Muscle of leg (tissue), 11 donors: Measurements from ENCODE around the gene CCNJL. TPM values are rescaled to one million over a fixed set of nuclear protein-coding genes. Genes with fewer than 3 reads are reported as not detected.

Experiments
- DNase-seq: peaks from one replicate; pipeline ENCODE4 v3.0.0; 2013
- H3K27ac ChIP-seq: one replicate; pipeline ENCODE4 v1.5.1; 2013; ENCODE audit warnings: mild to moderate bottlenecking, low read length, control low read depth
- H3K27me3 ChIP-seq: one replicate; pipeline ENCODE4 v1.6.1; 2013; ENCODE audit warnings: low read length; ENCODE audit not compliant: control insufficient read depth, insufficient read depth
- H3K36me3 ChIP-seq: one replicate; pipeline ENCODE4 v1.6.1; 2013; ENCODE audit warnings: low read length; ENCODE audit not compliant: control insufficient read depth, insufficient read depth
- H3K4me1 ChIP-seq: one replicate; pipeline ENCODE4 v1.6.1; 2013; ENCODE audit warnings: low read length; ENCODE audit not compliant: control insufficient read depth, insufficient read depth
- H3K4me3 ChIP-seq: one replicate; pipeline ENCODE4 v1.5.1; 2013; ENCODE audit warnings: low read length, control low read depth
- H3K9me3 ChIP-seq: replicated peaks from 2 replicates; pipeline ENCODE4 v1.6.1; 2013; ENCODE audit warnings: low read depth, low read length; ENCODE audit not compliant: control insufficient read depth
- WGBS: methylation state at CpG from one replicate; pipeline ENCODE4 v1.1.5; 2013; ENCODE audit warnings: missing lambda C conversion rate; ENCODE audit not compliant: insufficient coverage; 5-methylcytosine and 5-hydroxymethylcytosine counted together
- polyA plus RNA-seq, 8 donors: library from polyadenylated mRNA; unstranded; fragments of 120-200 nt; gene quantifications; one replicate each; pipeline versions ENCODE4 v1.2.1 to v1.2.3, GENCODE V29; 2013; ENCODE audit warnings: inconsistent platforms in 1 of 8, low replicate concordance in 1 of 8; ENCODE audit not compliant: insufficient read length in 8 of 8, insufficient read depth in 1 of 8
- total RNA-seq: library from RNA; stranded (reverse); fragments of 120-200 nt; gene quantifications from one replicate; pipeline ENCODE4 v1.2.4, GENCODE V29; 2013

The CCNJL gene
- total and polyA plus RNA-seq, 9 donors = 3.8 to 6.6 (median 5.9) TPM

DNA sequence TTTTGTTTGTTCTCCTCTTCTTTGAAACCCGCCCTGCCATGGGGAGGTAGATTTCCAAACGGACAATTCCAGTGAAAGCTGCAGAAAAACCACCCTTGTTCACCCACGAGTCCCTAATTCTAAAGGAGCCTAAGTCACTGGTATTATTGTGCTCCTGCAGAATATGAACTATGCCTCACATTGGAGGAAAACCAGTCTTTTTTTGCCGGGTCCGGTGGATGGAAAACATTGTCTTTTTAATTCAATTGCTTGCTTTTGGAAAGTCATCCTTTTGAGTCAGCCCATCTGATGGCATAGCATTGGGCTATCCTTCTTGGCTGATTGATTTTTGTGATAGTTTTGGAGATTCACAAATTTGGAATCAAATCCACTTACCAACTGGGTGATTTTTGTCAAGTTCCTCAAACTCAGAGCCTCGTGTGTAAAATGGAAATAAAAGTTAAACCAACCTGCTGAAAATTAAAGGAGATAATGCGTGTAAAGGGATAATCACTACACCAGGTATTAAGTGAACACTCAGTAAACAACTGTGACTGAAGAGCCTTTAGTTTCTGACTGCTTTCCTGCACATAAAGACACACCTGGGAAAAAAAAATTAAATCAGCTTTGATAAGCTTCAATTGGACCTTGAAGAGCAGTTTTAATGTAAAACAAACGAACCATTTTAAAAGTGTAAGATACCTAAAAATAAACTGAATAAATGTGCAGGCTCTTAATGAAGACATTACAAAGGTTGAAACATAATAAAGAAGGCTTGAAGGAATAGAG is 780 bp upstream of the CCNJL start:
- WGBS = no CpG with 5 or more reads among the region's 8 CpGs
- H3K9me3 ChIP-seq = no peaks in the 10 kb centered on the region
- H3K4me1 ChIP-seq = peaks cover 14% of the 10 kb centered on the region
- peaks cover 2% of the 10 kb centered on the region for H3K27me3 ChIP-seq
- no peak overlapping the region for H3K27ac ChIP-seq
- no peak for DNase-seq
- peaks cover 1% of the 10 kb centered on the region for H3K36me3 ChIP-seq
- peak overlapping the region; percentile 62 for H3K4me3 ChIP-seq

DNA sequence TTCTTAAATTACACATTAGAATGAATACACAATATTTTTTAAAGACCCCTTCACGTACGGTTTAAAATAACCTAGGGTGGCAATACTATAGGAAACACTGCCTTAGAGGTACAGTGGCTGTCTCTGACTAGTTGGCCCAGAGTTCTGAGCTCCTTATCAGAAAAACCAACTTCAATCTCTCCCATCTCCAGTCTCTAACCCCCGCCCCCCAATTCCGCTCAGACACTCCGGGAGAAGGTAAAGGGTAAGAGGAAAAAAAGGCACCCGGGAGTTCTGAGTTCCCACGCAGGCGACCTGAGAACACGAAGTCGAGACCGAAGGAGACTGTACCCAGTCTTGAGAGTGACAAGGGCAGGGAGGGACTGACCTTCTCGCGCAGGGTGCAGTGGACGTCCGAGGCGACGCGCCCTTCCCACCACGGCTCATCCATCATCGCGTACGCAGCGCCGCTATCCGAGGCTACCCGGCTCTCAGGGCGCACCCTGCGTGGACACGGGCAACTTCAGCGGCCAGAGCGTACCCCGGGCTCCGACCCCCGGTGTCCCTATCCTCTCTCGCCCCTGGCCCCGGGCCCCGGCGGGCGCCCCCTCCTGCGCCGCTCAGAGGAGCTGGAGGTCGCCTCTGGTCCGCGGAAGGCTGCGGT is 752 bp downstream of the CCNJL start:
- 3% methylated on average over 30 of the region's 45 CpGs for WGBS
- peaks cover 14% of the 10 kb centered on the region for H3K4me1 ChIP-seq
- no peak overlapping the region for H3K27ac ChIP-seq
- H3K27me3 ChIP-seq = peaks cover 2% of the 10 kb centered on the region
- DNase-seq = peak; percentile 19
- no peaks in the 10 kb centered on the region for H3K9me3 ChIP-seq
- H3K36me3 ChIP-seq = peaks cover 3% of the 10 kb centered on the region
- H3K4me3 ChIP-seq = peak overlapping the region; percentile 74

DNA sequence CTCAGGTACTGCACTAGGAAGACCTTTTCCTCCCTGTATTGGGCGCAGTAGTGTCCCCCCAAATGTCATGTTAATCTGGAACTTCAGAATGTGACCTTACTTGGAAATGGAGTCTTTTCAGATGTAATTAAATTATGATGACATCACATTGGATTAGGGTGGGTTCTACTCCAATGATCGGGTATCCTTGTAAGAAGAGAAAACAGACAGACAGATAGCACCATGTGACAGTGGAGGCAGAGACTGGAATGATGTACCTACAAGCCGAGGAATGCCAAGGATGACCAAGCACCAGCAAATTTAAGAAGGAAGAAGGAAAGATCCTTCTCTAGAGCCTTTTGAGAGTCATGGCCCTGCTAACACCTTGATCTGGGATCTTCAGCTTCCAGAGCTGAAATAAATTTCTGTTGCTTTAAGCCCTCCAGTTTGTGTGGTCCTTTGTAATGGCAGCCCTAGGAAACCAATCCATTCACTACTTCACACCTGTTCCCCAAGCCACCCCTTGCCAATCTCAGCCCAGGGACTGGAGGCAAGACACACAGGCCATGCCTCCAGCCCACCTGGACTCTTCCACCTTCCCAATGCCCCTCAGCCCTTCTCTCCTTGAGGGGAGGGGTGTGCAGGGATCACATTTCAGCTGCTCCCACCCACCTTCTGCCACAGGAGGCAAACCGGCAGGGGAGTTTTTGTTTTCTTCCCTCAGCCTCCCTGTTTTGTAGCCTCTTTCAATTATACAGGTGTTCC is 1.6 kb downstream of the CCNJL start:
- H3K27me3 ChIP-seq = peaks cover 2% of the 10 kb centered on the region
- peaks cover 14% of the 10 kb centered on the region for H3K4me1 ChIP-seq
- DNase-seq = no peak
- H3K4me3 ChIP-seq = no peak overlapping the region
- no peak overlapping the region for H3K27ac ChIP-seq
- 95% methylated on average over 2 of the region's 4 CpGs for WGBS
- no peaks in the 10 kb centered on the region for H3K9me3 ChIP-seq
- H3K36me3 ChIP-seq = peaks cover 3% of the 10 kb centered on the region

DNA sequence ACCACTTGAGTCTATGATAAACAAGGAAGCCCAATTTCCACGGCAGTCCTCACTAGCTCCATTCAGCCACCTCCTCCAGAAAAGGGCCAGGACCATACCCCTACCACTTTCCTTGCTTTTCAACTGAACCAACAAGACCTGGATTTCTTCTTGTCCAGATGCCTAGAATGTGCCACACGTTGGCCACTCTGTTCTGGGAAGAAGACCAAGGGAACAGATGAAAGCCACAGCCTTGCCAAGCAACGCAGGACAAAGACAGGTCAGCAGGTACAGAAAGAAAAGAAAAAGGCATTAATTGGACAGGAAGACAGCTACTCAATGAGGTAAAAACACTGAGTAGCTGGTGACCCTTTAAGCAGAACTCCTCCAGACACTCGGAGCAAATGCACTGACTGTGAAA is 2.2 kb downstream of the CCNJL start:
- 93% methylated on average over 3 of the region's 4 CpGs for WGBS
- peaks cover 2% of the 10 kb centered on the region for H3K27me3 ChIP-seq
- peaks cover 14% of the 10 kb centered on the region for H3K4me1 ChIP-seq
- no peak overlapping the region for H3K4me3 ChIP-seq
- H3K9me3 ChIP-seq = no peaks in the 10 kb centered on the region
- no peak for DNase-seq
- H3K27ac ChIP-seq = no peak overlapping the region
- peaks cover 6% of the 10 kb centered on the region for H3K36me3 ChIP-seq

DNA sequence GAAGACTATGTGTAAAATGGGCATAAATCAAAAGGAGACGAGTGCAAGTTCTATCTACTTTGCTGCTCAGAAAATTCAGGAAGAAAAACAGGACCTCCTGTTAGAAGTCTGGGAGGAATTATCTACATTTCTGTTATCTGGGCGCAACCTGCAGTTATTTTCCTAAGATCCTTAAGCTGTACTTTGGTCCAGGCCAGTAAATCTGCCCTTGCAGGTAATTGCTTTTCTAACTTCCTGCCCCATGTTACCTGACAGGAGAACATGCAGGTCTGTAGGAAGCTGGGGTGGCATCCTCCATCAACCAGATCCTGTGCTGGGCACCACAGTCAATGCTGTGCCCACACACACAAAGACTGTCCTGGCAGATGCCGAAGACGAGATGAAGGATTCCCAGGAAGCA is 5.7 kb downstream of the CCNJL start:
- Histone ChIP-seq H3K9me3 (no peaks in the 10 kb centered on the region), H3K36me3 (peaks cover 10% of the 10 kb centered on the region), H3K4me3 (no peak overlapping the region), H3K27me3 (peaks cover 2% of the 10 kb centered on the region), H3K27ac (no peak overlapping the region), H3K4me1 (peaks cover 6% of the 10 kb centered on the region)
- 100% methylated on average over 3 of the region's 4 CpGs for WGBS
- DNase-seq = no peak

DNA sequence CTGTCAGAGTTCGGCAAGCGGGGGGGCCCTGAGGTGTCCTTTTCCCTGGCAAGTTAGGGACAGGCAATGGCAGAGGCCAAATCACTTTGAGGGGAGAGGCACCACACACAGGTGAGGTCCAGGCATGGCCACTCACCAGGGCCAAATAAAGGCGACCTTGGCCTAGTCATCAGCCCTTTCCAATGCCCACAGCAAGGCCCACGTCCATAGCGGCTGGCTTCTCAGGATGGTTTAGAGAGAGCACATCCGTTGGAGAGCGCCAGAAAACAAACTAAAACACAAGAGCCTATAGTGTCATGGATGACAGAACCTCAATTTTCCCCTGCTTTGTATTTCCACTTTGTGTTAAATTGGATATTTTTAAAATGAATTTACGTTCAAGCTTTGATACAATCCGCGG is 7.0 kb downstream of the CCNJL start:
- H3K9me3 ChIP-seq = no peaks in the 10 kb centered on the region
- DNase-seq = no peak
- no peaks in the 10 kb centered on the region for H3K4me1 ChIP-seq
- WGBS = 90% methylated on average over 7 of the region's 10 CpGs
- no peak overlapping the region for H3K4me3 ChIP-seq
- no peaks in the 10 kb centered on the region for H3K27me3 ChIP-seq
- peaks cover 10% of the 10 kb centered on the region for H3K36me3 ChIP-seq
- no peak overlapping the region for H3K27ac ChIP-seq

DNA sequence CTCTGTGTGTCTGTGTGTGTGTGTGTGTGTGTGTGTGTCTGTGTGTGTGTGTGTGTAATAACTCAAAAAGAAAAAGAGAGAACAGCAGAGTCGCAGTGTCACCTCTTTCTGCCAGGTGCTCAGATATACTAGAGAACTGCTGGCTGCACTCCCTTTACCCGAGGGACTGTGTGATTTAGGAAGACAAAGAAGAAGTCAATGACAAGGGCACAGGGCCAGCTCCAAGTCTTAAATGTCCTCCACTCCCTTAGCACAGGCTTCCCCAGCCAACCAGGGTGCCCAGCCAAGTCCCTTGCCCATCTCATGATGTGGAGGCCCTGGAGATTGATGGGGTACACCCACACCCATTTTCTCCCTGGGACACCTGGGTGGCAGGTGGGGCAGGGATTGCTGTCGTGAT is 8.7 kb downstream of the CCNJL start:
- DNase-seq = no peak
- Histone ChIP-seq H3K36me3 (peaks cover 10% of the 10 kb centered on the region), H3K4me3 (no peak overlapping the region), H3K27me3 (no peaks in the 10 kb centered on the region), H3K27ac (no peak overlapping the region), H3K9me3 (no peaks in the 10 kb centered on the region), H3K4me1 (no peaks in the 10 kb centered on the region)
- 73% methylated on average over 3 of the region's 3 CpGs for WGBS

DNA sequence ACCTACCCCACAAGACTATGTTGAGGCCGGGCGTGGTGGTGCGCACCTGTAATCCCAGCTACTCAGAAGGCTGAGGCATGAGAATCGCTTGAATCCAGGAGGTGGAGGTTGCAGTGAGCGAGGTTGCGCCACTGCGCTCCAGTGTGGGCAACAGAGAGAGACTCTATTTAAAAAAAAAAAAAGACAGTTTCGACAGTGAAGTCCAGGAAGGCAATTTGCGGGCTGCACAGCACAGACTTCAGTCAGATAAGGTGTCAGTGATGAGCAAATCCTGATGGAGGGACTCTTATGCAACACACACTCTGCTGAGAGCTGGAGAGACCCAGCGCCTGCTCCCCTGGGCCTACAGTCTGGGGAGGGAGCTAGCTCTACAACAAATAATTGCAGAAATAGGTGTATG is 14.2 kb downstream of the CCNJL start:
- Histone ChIP-seq H3K36me3 (no peaks in the 10 kb centered on the region), H3K9me3 (no peaks in the 10 kb centered on the region), H3K4me1 (no peaks in the 10 kb centered on the region), H3K4me3 (no peak overlapping the region), H3K27me3 (no peaks in the 10 kb centered on the region), H3K27ac (no peak overlapping the region)
- 98% methylated on average over 7 of the region's 10 CpGs for WGBS
- DNase-seq = no peak

DNA sequence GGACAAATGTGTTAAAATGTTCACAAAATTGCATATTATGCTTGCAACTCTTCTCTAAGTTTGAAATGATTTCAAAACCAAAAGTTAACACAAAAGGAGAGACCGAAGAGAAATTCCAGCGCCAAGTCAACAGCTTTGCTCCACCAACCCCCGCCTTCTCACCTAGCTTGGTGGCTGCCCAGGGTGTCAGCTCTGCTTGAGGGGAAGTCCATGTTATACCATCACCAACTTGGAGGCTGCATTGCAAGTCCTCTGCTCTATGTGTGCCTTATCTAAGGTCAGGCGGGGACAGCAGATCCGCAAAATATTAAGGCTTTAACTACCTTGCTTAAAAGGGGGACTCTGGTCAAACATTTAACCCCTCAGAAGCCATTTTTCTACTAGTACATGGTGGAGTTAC is 14.6 kb downstream of the CCNJL start:
- no peaks in the 10 kb centered on the region for H3K9me3 ChIP-seq
- no peaks in the 10 kb centered on the region for H3K27me3 ChIP-seq
- DNase-seq = no peak
- no CpG with 5 or more reads among the region's 5 CpGs for WGBS
- no peak overlapping the region for H3K4me3 ChIP-seq
- H3K27ac ChIP-seq = no peak overlapping the region
- H3K36me3 ChIP-seq = no peaks in the 10 kb centered on the region
- no peaks in the 10 kb centered on the region for H3K4me1 ChIP-seq

DNA sequence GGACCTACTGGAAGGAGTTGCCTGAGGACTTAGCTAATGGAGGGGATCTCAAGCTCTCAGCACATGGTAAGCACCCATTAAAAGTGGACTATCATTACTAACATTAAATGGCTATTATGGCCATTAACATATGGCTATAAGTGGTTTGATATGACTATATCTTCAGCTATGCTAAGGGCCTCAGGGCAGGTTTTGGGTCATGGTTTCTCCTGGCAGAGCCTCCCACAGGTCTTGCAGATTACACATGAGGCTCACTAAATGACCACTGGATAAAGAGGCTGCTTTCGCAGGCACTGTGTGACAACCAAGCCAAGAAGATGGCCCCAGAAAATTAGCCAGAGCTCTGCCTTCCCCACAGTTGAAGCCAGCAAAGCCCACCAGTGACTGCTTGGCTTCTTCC is 15.4 kb downstream of the CCNJL start:
- H3K9me3 ChIP-seq = no peaks in the 10 kb centered on the region
- no peaks in the 10 kb centered on the region for H3K4me1 ChIP-seq
- H3K4me3 ChIP-seq = no peak overlapping the region
- DNase-seq = no peak
- 100% methylated on average over 1 of the region's 1 CpG for WGBS
- H3K36me3 ChIP-seq = no peaks in the 10 kb centered on the region
- H3K27me3 ChIP-seq = no peaks in the 10 kb centered on the region
- no peak overlapping the region for H3K27ac ChIP-seq
